H54 (cell line): ENCODE data around the gene TFAP2C.

Experiments used
- DNase-seq: peaks from one replicate; pipeline ENCODE4 v3.0.0; 2011; ENCODE audit warnings: low spot score, mixed read lengths; ENCODE audit not compliant: insufficient read length
- FAIRE-seq: peaks from 3 replicates; lab custom pipeline; 2011; peaks lifted over from hg19 to GRCh38; lab: Jason Lieb, UNC
- POLR2A ChIP-seq: IDR thresholded peaks from 2 replicates; pipeline ENCODE4 v1.6.1; 2011; ENCODE audit warnings: low read depth, mild to moderate bottlenecking, low read length

TFAP2C gene

DNA sequence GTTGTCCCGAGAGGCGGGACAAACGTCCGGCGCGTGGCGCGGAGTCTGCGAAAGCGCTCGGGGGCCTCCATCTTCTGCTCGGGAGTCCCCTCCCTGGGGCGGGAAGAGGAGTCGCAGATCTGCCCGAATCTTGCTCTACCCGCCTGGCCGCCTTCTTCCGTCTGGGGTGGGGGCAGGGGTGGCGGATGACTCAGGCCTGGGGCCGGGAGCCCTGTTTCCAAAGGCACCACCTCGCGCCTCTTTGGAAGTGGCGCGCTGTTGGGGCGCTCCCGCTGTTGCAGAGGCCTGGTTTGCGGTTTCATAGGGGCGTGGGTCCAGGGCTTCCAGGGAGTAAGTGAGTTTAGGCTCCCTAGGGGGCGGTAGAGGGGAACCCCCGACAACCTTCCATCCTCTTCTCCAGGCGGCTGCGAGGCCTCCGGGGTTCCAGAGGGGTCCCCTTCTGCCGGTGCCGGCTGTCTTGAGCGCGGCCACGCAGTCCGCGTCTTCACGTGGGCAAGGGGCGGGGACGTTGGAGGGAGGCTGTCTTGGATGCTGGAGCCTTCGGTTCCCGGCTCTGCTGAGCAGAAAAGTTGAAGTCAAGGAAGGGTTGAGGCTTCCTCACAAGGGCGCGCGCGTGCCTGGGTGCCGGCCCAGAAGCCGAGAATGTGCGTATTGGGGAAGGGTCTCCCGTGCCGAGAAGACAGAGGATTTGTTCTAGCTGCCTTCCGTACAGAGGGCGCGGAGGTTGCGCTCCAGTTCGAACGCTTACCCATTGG, 2.6 kb upstream of the TFAP2C start:
- DNase-seq, result peak; percentile 45
- TF ChIP-seq POLR2A, result no peak
- FAIRE-seq, result no peak

DNA sequence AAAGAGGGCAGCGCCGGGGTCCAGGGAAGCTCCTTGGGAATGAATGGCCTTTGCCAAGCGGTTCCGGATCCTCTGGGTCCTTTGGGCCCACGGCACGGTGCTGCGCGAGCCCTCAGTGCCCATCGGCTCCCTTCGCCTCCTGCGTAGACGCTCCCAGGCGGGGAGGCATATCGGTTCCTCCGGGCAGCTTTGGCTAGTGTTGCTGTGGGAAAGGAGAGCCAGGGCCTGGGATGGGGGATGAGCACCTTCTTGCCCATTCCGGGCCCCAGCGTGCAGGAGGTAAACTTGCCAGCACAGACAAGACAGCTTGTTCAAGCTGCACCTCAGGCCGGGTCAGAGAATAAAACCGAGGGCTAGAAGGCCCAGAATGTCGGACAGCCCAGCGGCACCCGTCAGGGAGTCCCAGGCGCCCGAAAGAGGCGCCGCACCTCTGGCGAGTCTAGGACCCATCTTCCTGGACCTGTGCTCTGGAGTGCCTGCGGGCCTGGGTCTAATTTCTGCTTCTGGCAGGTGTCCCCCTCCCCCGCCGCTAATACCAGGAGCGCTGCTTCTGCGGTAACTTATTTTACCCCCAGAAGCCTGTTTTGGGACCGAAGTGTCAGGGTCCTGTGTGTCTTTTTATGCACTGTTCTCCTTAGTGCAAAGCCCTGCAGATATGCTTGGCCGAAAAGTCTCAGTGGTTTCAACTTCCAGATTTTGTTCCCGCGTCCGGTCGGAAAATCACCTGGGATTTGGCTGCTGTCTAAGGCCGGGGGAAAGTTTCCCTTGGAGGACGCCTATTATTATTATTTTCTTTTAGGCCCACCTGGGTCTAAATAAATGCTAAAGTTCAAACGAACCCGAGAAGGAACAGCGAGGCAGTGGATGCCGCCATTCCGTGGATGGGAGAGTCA, 1.7 kb upstream of the TFAP2C start:
- TF ChIP-seq POLR2A, result no peak
- DNase-seq (no peak), FAIRE-seq (no peak)

DNA sequence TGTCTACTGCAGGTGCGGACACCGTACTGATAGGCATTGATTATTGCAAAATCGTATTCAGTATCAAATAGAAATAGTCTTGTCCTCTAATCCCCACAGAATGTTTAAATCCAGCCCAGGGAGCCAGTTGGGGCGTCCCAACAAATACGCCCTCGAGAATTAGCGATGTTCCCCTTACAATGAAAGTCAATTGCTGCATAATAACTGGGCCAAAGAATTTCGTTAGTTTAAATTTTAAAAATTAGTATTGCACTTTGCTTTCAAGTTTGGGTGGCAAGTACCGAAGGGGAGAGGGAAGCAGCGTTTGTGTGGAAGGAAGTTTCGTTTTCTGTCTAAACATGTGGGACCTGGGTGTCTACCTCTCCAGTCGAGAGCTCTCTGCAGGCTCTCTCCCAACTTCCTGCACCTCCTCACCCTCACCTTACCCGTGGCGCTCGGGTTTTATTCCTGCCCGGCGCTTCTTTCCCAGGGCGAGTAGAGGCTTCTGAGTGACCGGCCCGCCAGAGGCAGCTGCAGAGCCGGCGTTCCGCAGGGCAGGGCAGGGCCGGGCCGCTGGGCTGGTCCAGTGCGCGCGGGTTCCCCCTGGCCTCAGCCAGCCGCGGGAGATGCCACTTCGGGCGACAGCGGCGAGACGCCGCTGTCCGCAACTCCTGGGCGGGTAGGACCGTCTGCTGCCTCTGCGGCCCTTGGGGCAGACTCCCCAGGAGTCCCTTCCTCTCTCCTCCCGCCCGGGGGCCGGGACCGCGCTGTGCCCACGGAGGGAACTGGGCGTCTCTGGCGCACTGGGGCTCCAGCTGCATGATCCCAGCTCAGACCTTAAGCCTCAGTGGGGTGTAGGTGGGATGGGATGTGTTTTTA, 862 bp upstream of the TFAP2C start:
- DNase-seq, result no peak
- FAIRE-seq, result no peak
- TF ChIP-seq POLR2A, result no peak

DNA sequence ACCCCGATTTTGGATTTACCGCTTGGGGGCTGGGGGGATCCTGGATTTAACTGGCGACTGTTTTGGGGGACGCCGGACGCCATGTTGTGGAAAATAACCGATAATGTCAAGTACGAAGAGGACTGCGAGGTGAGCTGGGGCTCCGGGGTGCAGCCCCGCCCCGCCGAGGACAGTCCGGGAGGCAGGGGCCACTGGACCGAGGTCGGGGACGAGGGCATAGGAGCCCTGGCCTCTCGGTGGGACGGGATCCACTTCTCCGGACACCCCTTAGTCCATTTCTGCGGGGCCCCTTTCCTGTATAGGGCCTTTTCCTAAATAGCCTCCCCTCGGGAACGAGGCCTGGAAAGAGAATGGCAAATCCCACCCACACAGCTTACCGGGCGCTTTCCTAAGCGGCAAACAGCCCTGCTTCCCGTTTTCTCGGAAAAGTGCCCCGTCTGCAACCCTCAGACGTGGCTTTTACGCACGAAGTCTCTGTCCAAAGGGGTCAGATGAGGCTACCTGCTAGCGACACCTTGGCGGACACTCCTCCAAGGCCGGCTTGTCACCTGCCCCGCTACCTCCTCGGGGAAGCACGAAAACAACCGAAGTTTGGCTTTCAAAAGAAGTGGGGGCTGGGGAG, 469 bp downstream of the TFAP2C start:
- no peak for TF ChIP-seq POLR2A
- FAIRE-seq (no peak), DNase-seq (peak; percentile 53)

GRCh38 chr20:56630086-56630493, 984 bp downstream of the TFAP2C start:
- DNase-seq, result peak; percentile 93
- no peak for FAIRE-seq
- peak; percentile 5; the same call in 1 of the 2 replicates for TF ChIP-seq POLR2A

GRCh38 chr20:56630506-56631317, 1.6 kb downstream of the TFAP2C start:
- DNase-seq (no peak), FAIRE-seq (no peak)

DNA sequence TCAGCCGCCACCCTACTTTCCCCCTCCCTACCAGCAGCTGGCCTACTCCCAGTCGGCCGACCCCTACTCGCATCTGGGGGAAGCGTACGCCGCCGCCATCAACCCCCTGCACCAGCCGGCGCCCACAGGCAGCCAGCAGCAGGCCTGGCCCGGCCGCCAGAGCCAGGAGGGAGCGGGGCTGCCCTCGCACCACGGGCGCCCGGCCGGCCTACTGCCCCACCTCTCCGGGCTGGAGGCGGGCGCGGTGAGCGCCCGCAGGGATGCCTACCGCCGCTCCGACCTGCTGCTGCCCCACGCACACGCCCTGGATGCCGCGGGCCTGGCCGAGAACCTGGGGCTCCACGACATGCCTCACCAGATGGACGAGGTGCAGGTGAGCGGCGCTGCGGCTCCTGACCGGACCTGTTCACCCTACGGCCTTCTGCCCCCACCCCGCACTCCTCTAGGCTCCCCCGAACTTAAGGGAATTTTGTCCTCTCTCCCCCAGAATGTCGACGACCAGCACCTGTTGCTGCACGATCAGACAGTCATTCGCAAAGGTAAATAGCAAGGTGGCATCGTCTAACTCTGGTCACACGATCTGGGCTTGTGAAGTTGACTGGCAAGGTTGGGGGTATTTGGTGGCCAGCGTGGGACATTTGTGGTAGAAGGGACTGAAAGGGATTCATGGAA, 2.3 kb downstream of the TFAP2C start:
- no peak for TF ChIP-seq POLR2A
- FAIRE-seq (no peak), DNase-seq (no peak)

More at GRCh38 chr20:56630506-56631317, 1.6 kb downstream of the TFAP2C start:
- TF ChIP-seq POLR2A, result no peak

- FAIRE-seq (no peak), DNase-seq (no peak)
- TF ChIP-seq POLR2A, result no peak
These were observed 2.9 kb downstream of the TFAP2C start for GRCh38 chr20:56631990-56632327.

DNA sequence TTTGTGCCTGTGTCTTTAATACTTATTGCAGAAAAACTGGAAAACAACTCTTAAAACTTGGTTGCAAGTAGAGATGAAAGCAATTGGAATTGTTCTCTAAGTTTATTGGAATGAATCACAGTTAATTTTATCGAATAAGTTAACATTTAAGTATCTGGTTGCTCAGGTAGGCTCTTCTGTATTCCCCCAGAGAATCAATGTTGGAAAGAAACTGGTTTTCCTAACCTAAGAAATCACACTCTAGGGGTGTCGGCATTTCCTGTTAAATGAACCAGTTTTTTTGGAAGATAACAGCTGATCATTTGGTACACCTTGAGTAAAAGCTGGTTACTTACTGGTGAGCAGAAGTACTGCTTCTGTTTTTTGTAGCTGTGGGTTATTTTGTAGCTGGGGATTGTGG, 5.2 kb downstream of the TFAP2C start:
- DNase-seq (no peak), FAIRE-seq (no peak)
- no peak for TF ChIP-seq POLR2A

- FAIRE-seq (no peak), DNase-seq (no peak)
- no peak for TF ChIP-seq POLR2A
These were observed 5.8 kb downstream of the TFAP2C start for GRCh38 chr20:56634735-56635385.

- DNase-seq, result peak; percentile 83
- no peak for FAIRE-seq
- TF ChIP-seq POLR2A, result no peak
These were observed 7.6 kb downstream of the TFAP2C start for GRCh38 chr20:56636716-56637115.
